OCI-LY7 (cell line): Measurements from ENCODE around the gene ROR2. TPM values are rescaled to one million over a fixed set of nuclear protein-coding genes. Genes with fewer than 3 reads are reported as not detected.

Experiments
- BruUV-seq: library from RNA; stranded (reverse); fragments of 400-500 nt; replicated peaks from 2 replicates; lab custom pipeline; 2021; lab: Mats Ljungman, UMichigan
- CTCF ChIA-PET: fragments of 300-600 bp; sonication (Branson Sonifier 250); formaldehyde crosslinking; loops from one replicate; lab custom pipeline; 2022; ENCODE audit warnings: antibody characterized with exemption; ENCODE audit not compliant: unreplicated experiment; lab: Charles Lee
- POLR2A ChIA-PET: fragments of 300-600 bp; sonication (Branson Sonifier 250); formaldehyde crosslinking; loops from one replicate; lab custom pipeline; 2022; ENCODE audit warnings: antibody characterized with exemption; lab: Charles Lee
- DNase-seq: peaks from one replicate; pipeline ENCODE4 v3.0.0-alpha.2; 2015; ENCODE audit warnings: low spot score
- H2AFZ ChIP-seq: fragments of 200-600 bp; sonication (generic), shearing (Covaris generic); 2 replicates; pipeline ENCODE4 v1.6.1; 2014; ENCODE audit warnings: mild to moderate bottlenecking, antibody characterized with exemption, low read length, moderate library complexity
- H3K27ac ChIP-seq: fragments of 200-600 bp; sonication (generic); 2 replicates; pipeline ENCODE4 v1.5.1; 2014; ENCODE audit warnings: mixed run types, low read depth, mild to moderate bottlenecking, moderate library complexity, low read length, inconsistent platforms; ENCODE audit not compliant: poor library complexity, severe bottlenecking
- H3K36me3 ChIP-seq: fragments of 200-600 bp; sonication (generic); 2 replicates; pipeline ENCODE4 v1.6.1; 2014; ENCODE audit warnings: mild to moderate bottlenecking, antibody characterized with exemption, low read length, moderate library complexity, mixed read lengths; ENCODE audit not compliant: insufficient read depth
- H3K4me1 ChIP-seq: fragments of 200-600 bp; sonication (generic); 2 replicates; pipeline ENCODE4 v1.5.1; 2014; ENCODE audit warnings: mild to moderate bottlenecking, low read length; ENCODE audit not compliant: insufficient read depth, poor library complexity, severe bottlenecking
- H3K4me2 ChIP-seq: fragments of 200-600 bp; sonication (generic); 2 replicates; pipeline ENCODE4 v1.6.1; 2014; ENCODE audit warnings: mild to moderate bottlenecking, low read length
- H3K4me3 ChIP-seq: fragments of 200-600 bp; sonication (generic); 2 replicates; pipeline ENCODE4 v1.5.1; 2014; ENCODE audit warnings: mild to moderate bottlenecking, low read depth, low read length; ENCODE audit not compliant: poor library complexity, severe bottlenecking
- H3K79me2 ChIP-seq: fragments of 200-600 bp; sonication (generic); 2 replicates; pipeline ENCODE4 v1.6.1; 2016; ENCODE audit warnings: low read depth, mild to moderate bottlenecking, low read length, moderate library complexity, mixed read lengths; ENCODE audit not compliant: insufficient read depth
- H3K9me2 ChIP-seq: fragments of 200-600 bp; sonication (generic); 2 replicates; pipeline ENCODE4 v1.6.1; 2016; ENCODE audit warnings: mild to moderate bottlenecking, low read length, mixed read lengths; ENCODE audit not compliant: insufficient read depth
- H3K9me3 ChIP-seq: fragments of 200-600 bp; sonication (generic); 2 replicates; pipeline ENCODE4 v1.6.1; 2014; ENCODE audit warnings: mild to moderate bottlenecking, mixed run types, low read length, mixed read lengths
- H4K20me1 ChIP-seq: fragments of 200-600 bp; sonication (generic); 2 replicates; pipeline ENCODE4 v1.6.1; 2014; ENCODE audit warnings: mild to moderate bottlenecking, antibody characterized with exemption, low read length, moderate library complexity, mixed read lengths; ENCODE audit not compliant: insufficient read depth
- CTCF ChIP-seq: fragments of 200-600 bp; sonication (generic); conservative IDR thresholded peaks from 2 replicates; pipeline ENCODE4 v1.5.1; 2014; ENCODE audit warnings: mild to moderate bottlenecking, antibody characterized with exemption, low read length, moderate library complexity, mixed read lengths
- EZH2phosphoT487 ChIP-seq: fragments of 200-600 bp; sonication (generic); IDR thresholded peaks from 2 replicates; pipeline ENCODE4 v1.6.1; 2018; ENCODE audit warnings: low read depth, borderline replicate concordance, mild to moderate bottlenecking, mixed run types, antibody characterized with exemption, low read length, moderate library complexity, mixed read lengths
- intact Hi-C: fragments of 100-400 bp; cut with micrococcal nuclease; formaldehyde crosslinking; loops from one replicate; pipeline ENCODE4 v1.10.0; 2022; ENCODE audit not compliant: unreplicated experiment
- total RNA-seq, 2 experiments: library from RNA; depleted of rRNA in 1 of 2; stranded (reverse); fragments of >200 nt in 1 of 2; shearing (Covaris generic) in 1 of 2; gene quantifications; 2 replicates each; pipeline ENCODE4 v1.2.3, GENCODE V29; 2014 to 2022

The ROR2 gene
- total RNA-seq, 2 experiments from 2014 or later, result 0.10 to 0.19 TPM

GRCh38 chr9:91972076-91972626 lies 22.1 kb upstream of the ROR2 start:
- Histone ChIP-seq H3K79me2 (no peaks in the 10 kb centered on the region), H3K4me3 (no peak overlapping the region), H2AFZ (no peak overlapping the region), H3K27ac (no peak overlapping the region), H4K20me1 (no peaks in the 10 kb centered on the region), H3K4me1 (no peaks in the 10 kb centered on the region), H3K9me3 (no peaks in the 10 kb centered on the region), H3K36me3 (no peaks in the 10 kb centered on the region), H3K9me2 (no peaks in the 10 kb centered on the region), H3K4me2 (no peak overlapping the region)
- intact Hi-C loops, result no loop called here
- BruUV-seq, result no TSS peak
- TF ChIP-seq EZH2phosphoT487 (no peak), CTCF (no peak)
- CTCF ChIA-PET, result no interaction called here
- no peak for DNase-seq
- POLR2A ChIA-PET, result no interaction called here

GRCh38 chr9:91967259-91967658 lies 17.2 kb upstream of the ROR2 start:
- intact Hi-C loops, result no loop called here
- H2AFZ ChIP-seq, result no peak overlapping the region
- H3K9me3 ChIP-seq, result no peaks in the 10 kb centered on the region
- H4K20me1 ChIP-seq, result no peaks in the 10 kb centered on the region
- H3K4me3 ChIP-seq, result no peak overlapping the region
- H3K4me2 ChIP-seq, result no peak overlapping the region
- ChIA-PET CTCF (no interaction called here), POLR2A (no interaction called here)
- DNase-seq, result no peak
- no peaks in the 10 kb centered on the region for H3K79me2 ChIP-seq
- no peak overlapping the region for H3K27ac ChIP-seq
- H3K36me3 ChIP-seq, result no peaks in the 10 kb centered on the region
- H3K9me2 ChIP-seq, result no peaks in the 10 kb centered on the region
- H3K4me1 ChIP-seq, result no peaks in the 10 kb centered on the region
- no peak for TF ChIP-seq CTCF
- TF ChIP-seq EZH2phosphoT487, result no peak
- no TSS peak for BruUV-seq

DNA sequence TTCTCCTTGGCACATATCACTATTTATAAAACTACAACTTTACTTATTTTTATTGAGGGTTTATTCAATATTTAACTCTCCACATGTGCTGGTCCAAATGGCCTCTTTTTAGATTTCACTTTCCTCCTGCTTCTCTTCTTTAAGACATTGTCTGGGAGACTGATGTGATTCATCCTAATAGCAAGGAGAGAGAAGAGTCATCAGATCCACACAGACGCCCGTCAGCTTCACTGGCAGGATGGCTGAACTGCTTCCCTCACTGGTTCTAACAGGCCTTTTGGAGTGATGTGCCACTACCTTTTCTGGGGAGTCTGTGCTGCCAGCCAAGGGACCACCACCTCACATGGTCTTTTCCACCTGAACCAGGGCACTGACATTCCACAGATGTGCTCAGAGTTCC lies 16.5 kb upstream of the ROR2 start:
- H3K4me3 ChIP-seq, result no peak overlapping the region
- no peaks in the 10 kb centered on the region for H3K4me1 ChIP-seq
- H3K79me2 ChIP-seq, result no peaks in the 10 kb centered on the region
- H3K9me2 ChIP-seq, result no peaks in the 10 kb centered on the region
- no peak overlapping the region for H3K4me2 ChIP-seq
- TF ChIP-seq CTCF (no peak), EZH2phosphoT487 (no peak)
- no peaks in the 10 kb centered on the region for H3K36me3 ChIP-seq
- no peak for DNase-seq
- intact Hi-C loops, result no loop called here
- H3K27ac ChIP-seq, result no peak overlapping the region
- H2AFZ ChIP-seq, result no peak overlapping the region
- ChIA-PET POLR2A (no interaction called here), CTCF (no interaction called here)
- H4K20me1 ChIP-seq, result no peaks in the 10 kb centered on the region
- H3K9me3 ChIP-seq, result no peaks in the 10 kb centered on the region
- BruUV-seq, result no TSS peak
